HEK293 (cell line): ENCODE measurements around the gene ZFYVE28.
A peak's percentile ranks its signal among the peaks of the same experiment; 100 is the strongest.

Experiments
- CTCF ChIA-PET: fragments of 350-600 bp; formaldehyde crosslinking; extraction: SDS; loops from one replicate; lab custom pipeline; 2021; ENCODE audit warnings: antibody characterized with exemption; lab: Yijun Ruan, JAX
- POLR2A ChIA-PET: fragments of 300-600 bp; formaldehyde crosslinking; extraction: SDS; loops from one replicate; lab custom pipeline; 2020; ENCODE audit warnings: antibody characterized with exemption, inconsistent platforms; lab: Yijun Ruan, JAX
- H3K27ac ChIP-seq: fragments of 200-500 bp; sonication (Bioruptor generic); 2 replicates; pipeline ENCODE4 v1.5.1; 2014; ENCODE audit warnings: low read depth, low read length, control low read depth, inconsistent platforms; ENCODE audit errors: extremely low read depth
- H3K36me3 ChIP-seq, 2 experiments: fragments of 200-500 bp in 1 of 2; sonication (Bioruptor generic) in 1 of 2; 1 replicate in 1 of 2; 2 replicates in 1 of 2; pipeline ENCODE4 v1.5.1; 2014 to 2017; ENCODE audit warnings: inconsistent platforms in 2 of 2, low read length in 2 of 2; ENCODE audit not compliant: control insufficient read depth in 2 of 2, insufficient read depth in 1 of 2
- H3K4me1 ChIP-seq: fragments of 200-500 bp; sonication (Bioruptor generic); 2 replicates; pipeline ENCODE4 v1.5.1; 2014; ENCODE audit warnings: mild to moderate bottlenecking, low read length, inconsistent platforms; ENCODE audit not compliant: control insufficient read depth, insufficient read depth
- H3K4me3 ChIP-seq: 2 replicates; pipeline ENCODE4 v1.5.1; 2011; ENCODE audit warnings: low read depth, mild to moderate bottlenecking, control low read depth, low read length, moderate library complexity
- H3K9me3 ChIP-seq: fragments of 200-500 bp; sonication (Bioruptor generic); 2 replicates; pipeline ENCODE4 v1.5.1; 2014; ENCODE audit warnings: low read depth, low read length, inconsistent platforms; ENCODE audit not compliant: control insufficient read depth, insufficient read depth
- EGR2 ChIP-seq: fragments of 450-650 bp; formaldehyde crosslinking; IDR thresholded peaks from 2 replicates; pipeline ENCODE4 v1.5.1; 2016; ENCODE audit warnings: low read depth, missing biosample characterization, missing genetic modification characterization
- GFI1B ChIP-seq: fragments of 450-650 bp; formaldehyde crosslinking; IDR thresholded peaks from 2 replicates; pipeline ENCODE4 v1.5.1; 2016; ENCODE audit warnings: missing biosample characterization, missing genetic modification characterization
- KLF7 ChIP-seq: fragments of 450-650 bp; formaldehyde crosslinking; IDR thresholded peaks from 2 replicates; pipeline ENCODE4 v1.5.1; 2016; ENCODE audit warnings: missing biosample characterization, missing genetic modification characterization, borderline replicate concordance
- OSR2 ChIP-seq: fragments of 450-650 bp; formaldehyde crosslinking; IDR thresholded peaks from 2 replicates; pipeline ENCODE4 v1.5.1; 2016; ENCODE audit warnings: missing biosample characterization, missing genetic modification characterization
- SALL2 ChIP-seq: fragments of 450-650 bp; formaldehyde crosslinking; IDR thresholded peaks from 2 replicates; pipeline ENCODE4 v1.5.0; 2017; ENCODE audit warnings: missing biosample characterization, mild to moderate bottlenecking, missing genetic modification characterization, borderline replicate concordance
- SP7 ChIP-seq: fragments of 450-650 bp; formaldehyde crosslinking; IDR thresholded peaks from 2 replicates; pipeline ENCODE4 v1.5.1; 2016; ENCODE audit warnings: missing biosample characterization, missing genetic modification characterization
- TSHZ1 ChIP-seq: fragments of 450-650 bp; formaldehyde crosslinking; IDR thresholded peaks from 2 replicates; pipeline ENCODE4 v1.5.1; 2016; ENCODE audit warnings: missing biosample characterization, missing genetic modification characterization, borderline replicate concordance
- ZBTB21 ChIP-seq: fragments of 450-650 bp; formaldehyde crosslinking; IDR thresholded peaks from 2 replicates; pipeline ENCODE4 v1.5.1; 2017; ENCODE audit warnings: missing biosample characterization, missing genetic modification characterization
- ZFHX2 ChIP-seq: fragments of 450-650 bp; formaldehyde crosslinking; conservative IDR thresholded peaks from 2 replicates; pipeline ENCODE4 v1.5.1; 2016; ENCODE audit warnings: missing biosample characterization, missing genetic modification characterization
- ZIC2 ChIP-seq: fragments of 450-650 bp; formaldehyde crosslinking; IDR thresholded peaks from 2 replicates; pipeline ENCODE4 v1.5.1; 2016; ENCODE audit warnings: missing biosample characterization, missing genetic modification characterization
- ZNF112 ChIP-seq: fragments of 450-650 bp; formaldehyde crosslinking; IDR thresholded peaks from 2 replicates; pipeline ENCODE4 v1.5.0; 2017; ENCODE audit warnings: missing biosample characterization, missing genetic modification characterization
- ZNF223 ChIP-seq: fragments of 450-650 bp; formaldehyde crosslinking; IDR thresholded peaks from 2 replicates; pipeline ENCODE4 v1.5.1; 2016; ENCODE audit warnings: missing biosample characterization, missing genetic modification characterization
- ZNF274 ChIP-seq, 2 experiments: fragments of 200-500 bp in 1 of 2; fragments of 450-650 bp in 1 of 2; sonication (Bioruptor generic) in 1 of 2; formaldehyde crosslinking in 1 of 2; IDR thresholded peaks; 2 replicates each; pipeline versions ENCODE4 v1.5.1 to v1.6.1; 2014 to 2016; ENCODE audit warnings: borderline replicate concordance in 1 of 2, inconsistent platforms in 1 of 2, low read length in 1 of 2, missing biosample characterization in 1 of 2, missing genetic modification characterization in 1 of 2
- ZNF391 ChIP-seq: fragments of 450-650 bp; formaldehyde crosslinking; IDR thresholded peaks from 2 replicates; pipeline ENCODE4 v1.5.1; 2016; ENCODE audit warnings: low read depth, missing biosample characterization, missing genetic modification characterization, borderline replicate concordance
- ZNF626 ChIP-seq: fragments of 450-650 bp; sonication (Bioruptor Pico); formaldehyde crosslinking; IDR thresholded peaks from 2 replicates; pipeline ENCODE4 v1.5.1; 2018; ENCODE audit warnings: missing biosample characterization, missing genetic modification characterization, inconsistent platforms
- ZNF792 ChIP-seq: fragments of 450-650 bp; formaldehyde crosslinking; IDR thresholded peaks from 2 replicates; pipeline ENCODE4 v1.5.1; 2016; ENCODE audit warnings: missing biosample characterization, missing genetic modification characterization
- ZNF837 ChIP-seq: fragments of 450-650 bp; formaldehyde crosslinking; IDR thresholded peaks from 2 replicates; pipeline ENCODE4 v1.5.1; 2016; ENCODE audit warnings: missing biosample characterization, missing genetic modification characterization
- ZSCAN5A ChIP-seq: fragments of 450-650 bp; formaldehyde crosslinking; IDR thresholded peaks from 2 replicates; pipeline ENCODE4 v1.5.1; 2016; ENCODE audit warnings: missing biosample characterization, missing genetic modification characterization
- TF ChIP-seq, protein P1 (sequence below): fragments of 450-650 bp; formaldehyde crosslinking; IDR thresholded peaks from 2 replicates; pipeline ENCODE4 v1.5.1; 2016; ENCODE audit warnings: missing biosample characterization, missing genetic modification characterization
- TF ChIP-seq, protein P2 (sequence below): fragments of 450-650 bp; formaldehyde crosslinking; IDR thresholded peaks from 2 replicates; pipeline ENCODE4 v1.5.1; 2016; ENCODE audit warnings: missing biosample characterization, missing genetic modification characterization

The ZFYVE28 gene

GRCh38 chr4:2412534-2412884 lies 5.9 kb downstream of the ZFYVE28 start (continued):
- TF ChIP-seq TSHZ1 (no peak), ZNF223 (no peak), ZNF391 (tag by site-specific recombination) (no peak), OSR2 (tag by site-specific recombination) (no peak), ZSCAN5A (no peak)

DNA sequence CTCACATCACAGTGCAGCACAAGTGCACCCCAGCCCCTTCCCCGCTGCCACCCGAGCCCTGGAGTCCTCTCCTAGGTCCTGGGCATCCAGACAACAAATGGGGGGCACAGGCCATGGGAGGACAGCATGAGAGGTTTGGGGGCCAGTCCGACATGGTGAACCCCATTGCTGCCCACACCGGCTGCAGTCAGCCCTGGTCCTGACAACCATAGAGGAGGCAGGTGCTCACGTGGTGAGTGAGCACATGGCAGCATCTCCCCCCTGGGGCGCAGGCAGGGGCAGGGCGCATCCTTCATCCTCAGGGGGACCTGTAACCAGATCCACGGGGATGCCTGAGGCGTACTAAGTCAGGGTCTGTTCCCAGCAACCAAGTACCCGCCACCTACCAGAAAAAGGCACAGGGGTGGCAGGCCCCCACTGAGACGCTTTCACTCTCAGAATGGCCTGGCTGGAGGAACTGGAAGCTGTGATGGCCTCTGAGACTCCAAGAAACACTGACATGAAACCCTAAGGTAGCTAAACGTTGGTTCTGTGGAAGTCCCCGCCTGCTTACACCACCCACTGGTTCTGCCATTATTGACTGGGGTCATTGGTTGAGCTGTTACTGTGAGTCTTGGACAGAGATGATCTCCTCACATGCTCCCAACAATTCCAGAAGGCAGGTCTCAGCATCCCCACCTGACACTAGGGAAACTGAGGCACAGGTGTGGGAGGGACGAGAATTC lies 6.5 kb downstream of the ZFYVE28 start:
- Histone ChIP-seq H3K36me3 (no peaks in the 10 kb centered on the region), H3K9me3 (no peaks in the 10 kb centered on the region), H3K27ac (no peak overlapping the region), H3K4me3 (no peak overlapping the region), H3K4me1 (0 out of 2 replicates have a peak, but pooled peaks cover 2% of the 10 kb centered on the region)
- peak; percentile 26; the same call in 1 of the 2 replicates for TF ChIP-seq ZIC2
- TF ChIP-seq SALL2 (tag by site-specific recombination) = no peak
- ChIA-PET POLR2A (interaction anchor here (1.0 kb wide), 1 partner anchor 57 kb away, joined by 3 read pairs; the partner anchor contains the start of gene RNF4), CTCF (interaction anchor here (1.0 to 1.5 kb wide), 3 partner anchors 10 to 192 kb away, joined by 3 to 6 read pairs (median 4); no protein-coding TSS in a partner anchor)

GRCh38 chr4:2409381-2409783 lies 9.1 kb downstream of the ZFYVE28 start:
- Histone ChIP-seq H3K36me3 (no peaks in the 10 kb centered on the region), H3K27ac (no peak overlapping the region), H3K4me3 (no peak overlapping the region), H3K9me3 (no peaks in the 10 kb centered on the region), H3K4me1 (0 out of 2 replicates have a peak, but pooled peaks cover 2% of the 10 kb centered on the region)
- ChIA-PET POLR2A (no interaction called here), CTCF (no interaction called here)
- TF ChIP-seq ZNF792 (tag by site-specific recombination) (no peak), EGR2 (tag by site-specific recombination) (peak; percentile 46), KLF7 (no peak), ZIC2 (peak; percentile 34), ZBTB21 (tag by site-specific recombination) (no peak), ZNF626 (tag by site-specific recombination) (no peak), ZNF274 (IDR thresholded peaks at IDR 0.05; ENCODE audit: low read length) (no peak), ZNF274 (tag by site-specific recombination; IDR thresholded peaks at IDR 0.05; ENCODE audit: borderline replicate concordance) (no peak), SP7 (no peak), ZNF112 (tag by site-specific recombination) (no peak), ZFHX2 (tag by site-specific recombination) (0 out of 2 replicates have a peak, but pooled peaks have one; percentile 17), GFI1B (no peak), ZNF837 (tag by site-specific recombination) (no peak)
- TF ChIP-seq, protein P1, sequence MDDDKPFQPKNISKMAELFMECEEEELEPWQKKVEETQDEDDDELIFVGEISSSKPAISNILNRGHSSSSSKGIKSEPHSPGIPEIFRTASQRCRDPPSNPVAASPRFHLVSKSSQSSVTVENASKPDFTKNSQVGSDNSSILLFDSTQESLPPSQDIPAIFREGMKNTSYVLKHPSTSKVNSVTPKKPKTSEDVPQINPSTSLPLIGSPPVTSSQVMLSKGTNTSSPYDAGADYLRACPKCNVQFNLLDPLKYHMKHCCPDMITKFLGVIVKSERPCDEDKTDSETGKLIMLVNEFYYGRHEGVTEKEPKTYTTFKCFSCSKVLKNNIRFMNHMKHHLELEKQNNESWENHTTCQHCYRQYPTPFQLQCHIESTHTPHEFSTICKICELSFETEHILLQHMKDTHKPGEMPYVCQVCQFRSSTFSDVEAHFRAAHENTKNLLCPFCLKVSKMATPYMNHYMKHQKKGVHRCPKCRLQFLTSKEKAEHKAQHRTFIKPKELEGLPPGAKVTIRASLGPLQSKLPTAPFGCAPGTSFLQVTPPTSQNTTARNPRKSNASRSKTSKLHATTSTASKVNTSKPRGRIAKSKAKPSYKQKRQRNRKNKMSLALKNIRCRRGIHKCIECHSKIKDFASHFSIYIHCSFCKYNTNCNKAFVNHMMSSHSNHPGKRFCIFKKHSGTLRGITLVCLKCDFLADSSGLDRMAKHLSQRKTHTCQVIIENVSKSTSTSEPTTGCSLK (tag by site-specific recombination) = no peak
- TF ChIP-seq, protein P2, sequence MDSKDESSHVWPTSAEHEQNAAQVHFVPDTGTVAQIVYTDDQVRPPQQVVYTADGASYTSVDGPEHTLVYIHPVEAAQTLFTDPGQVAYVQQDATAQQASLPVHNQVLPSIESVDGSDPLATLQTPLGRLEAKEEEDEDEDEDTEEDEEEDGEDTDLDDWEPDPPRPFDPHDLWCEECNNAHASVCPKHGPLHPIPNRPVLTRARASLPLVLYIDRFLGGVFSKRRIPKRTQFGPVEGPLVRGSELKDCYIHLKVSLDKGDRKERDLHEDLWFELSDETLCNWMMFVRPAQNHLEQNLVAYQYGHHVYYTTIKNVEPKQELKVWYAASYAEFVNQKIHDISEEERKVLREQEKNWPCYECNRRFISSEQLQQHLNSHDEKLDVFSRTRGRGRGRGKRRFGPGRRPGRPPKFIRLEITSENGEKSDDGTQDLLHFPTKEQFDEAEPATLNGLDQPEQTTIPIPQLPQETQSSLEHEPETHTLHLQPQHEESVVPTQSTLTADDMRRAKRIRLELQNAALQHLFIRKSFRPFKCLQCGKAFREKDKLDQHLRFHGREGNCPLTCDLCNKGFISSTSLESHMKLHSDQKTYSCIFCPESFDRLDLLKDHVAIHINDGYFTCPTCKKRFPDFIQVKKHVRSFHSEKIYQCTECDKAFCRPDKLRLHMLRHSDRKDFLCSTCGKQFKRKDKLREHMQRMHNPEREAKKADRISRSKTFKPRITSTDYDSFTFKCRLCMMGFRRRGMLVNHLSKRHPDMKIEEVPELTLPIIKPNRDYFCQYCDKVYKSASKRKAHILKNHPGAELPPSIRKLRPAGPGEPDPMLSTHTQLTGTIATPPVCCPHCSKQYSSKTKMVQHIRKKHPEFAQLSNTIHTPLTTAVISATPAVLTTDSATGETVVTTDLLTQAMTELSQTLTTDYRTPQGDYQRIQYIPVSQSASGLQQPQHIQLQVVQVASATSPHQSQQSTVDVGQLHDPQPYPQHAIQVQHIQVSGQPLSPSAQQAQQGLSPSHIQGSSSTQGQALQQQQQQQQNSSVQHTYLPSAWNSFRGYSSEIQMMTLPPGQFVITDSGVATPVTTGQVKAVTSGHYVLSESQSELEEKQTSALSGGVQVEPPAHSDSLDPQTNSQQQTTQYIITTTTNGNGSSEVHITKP (tag by site-specific recombination) = no peak
